Thoracic aorta (tissue), 2 donors: ENCODE measurements around the gene VWA5B2. TPM values are rescaled to one million over a fixed set of nuclear protein-coding genes. Genes with fewer than 3 reads are reported as not detected.

Experiments used
- ATAC-seq: fragments of 150-250 bp; one replicate; pipeline ENCODE4 v1.8.0; 2017; ENCODE audit warnings: low read depth; ENCODE audit not compliant: insufficient number of reproducible peaks, low FRiP score
- DNase-seq: peaks from one replicate; pipeline ENCODE4 v3.0.0-alpha.2; 2020; ENCODE audit warnings: low spot score
- H3K27ac ChIP-seq, 2 donors: fragments of 200-600 bp; sonication (generic); 1 replicate in 1 of 2; 2 replicates in 1 of 2; pipeline ENCODE4 v1.5.1; 2016; ENCODE audit warnings: mild to moderate bottlenecking in 2 of 2, moderate library complexity in 2 of 2
- H3K27me3 ChIP-seq: fragments of 200-600 bp; sonication (generic); replicated peaks from 2 replicates; pipeline ENCODE4 v1.6.0; 2016; ENCODE audit warnings: mild to moderate bottlenecking; ENCODE audit not compliant: insufficient read depth
- H3K36me3 ChIP-seq: fragments of 200-600 bp; sonication (generic); one replicate; pipeline ENCODE4 v1.5.1; 2016
- H3K4me1 ChIP-seq, 2 donors: fragments of 200-600 bp; sonication (generic); 1 replicate in 1 of 2; 2 replicates in 1 of 2; pipeline versions ENCODE4 v1.5.1 to v1.6.0; 2016; ENCODE audit warnings: low read depth in 2 of 2, mild to moderate bottlenecking in 1 of 2; ENCODE audit not compliant: control insufficient read depth in 1 of 2
- H3K4me3 ChIP-seq: fragments of 200-600 bp; sonication (generic); 2 replicates; pipeline ENCODE4 v1.5.1; 2016; ENCODE audit warnings: mild to moderate bottlenecking
- H3K9me3 ChIP-seq: fragments of 200-600 bp; sonication (generic); 2 replicates; pipeline ENCODE4 v1.5.1; 2016
- CTCF ChIP-seq: fragments of 200-600 bp; sonication (generic); IDR thresholded peaks from one replicate; pipeline ENCODE4 v1.5.1; 2019; ENCODE audit warnings: antibody characterized with exemption
- total RNA-seq, 2 donors: library from RNA; depleted of rRNA; stranded (reverse); fragments of >200 nt; gene quantifications; one replicate each; pipeline versions ENCODE4 v1.1.0 to v1.2.3, GENCODE V29; 2016

The VWA5B2 gene
- total RNA-seq, 2 donors from 2014 or later, result not detected

GRCh38 chr3:184192889-184193288 lies 36.5 kb upstream of the VWA5B2 start:
- ATAC-seq, result no peak
- H3K36me3 ChIP-seq, result peaks cover 67% of the 10 kb centered on the region
- H3K4me1 ChIP-seq, result peaks cover 0 to 3% of the 10 kb centered on the region in 2 donors
- no peak for DNase-seq
- H3K27ac ChIP-seq, result no peak overlapping the region
- H3K9me3 ChIP-seq, result no peaks in the 10 kb centered on the region
- no peaks in the 10 kb centered on the region for H3K27me3 ChIP-seq
- no peak for TF ChIP-seq CTCF
- H3K4me3 ChIP-seq, result no peak overlapping the region

GRCh38 chr3:184193991-184194539 lies 35.3 kb upstream of the VWA5B2 start:
- TF ChIP-seq CTCF, result no peak
- H3K27ac ChIP-seq, result no peak overlapping the region
- no peak overlapping the region for H3K4me3 ChIP-seq
- no peaks in the 10 kb centered on the region for H3K4me1 ChIP-seq
- H3K9me3 ChIP-seq, result no peaks in the 10 kb centered on the region
- ATAC-seq (no peak), DNase-seq (no peak)
- no peaks in the 10 kb centered on the region for H3K27me3 ChIP-seq
- peaks cover 58% of the 10 kb centered on the region for H3K36me3 ChIP-seq

GRCh38 chr3:184196536-184196935 lies 32.8 kb upstream of the VWA5B2 start:
- Histone ChIP-seq H3K4me1 (no peaks in the 10 kb centered on the region), H3K36me3 (peaks cover 33% of the 10 kb centered on the region), H3K4me3 (no peak overlapping the region), H3K9me3 (no peaks in the 10 kb centered on the region), H3K27ac (no peak overlapping the region), H3K27me3 (no peaks in the 10 kb centered on the region)
- no peak for TF ChIP-seq CTCF
- DNase-seq, result no peak
- no peak for ATAC-seq

- Histone ChIP-seq H3K4me1 (no peaks in the 10 kb centered on the region), H3K9me3 (no peaks in the 10 kb centered on the region), H3K27me3 (no peaks in the 10 kb centered on the region), H3K4me3 (no peak overlapping the region), H3K27ac (no peak overlapping the region), H3K36me3 (peaks cover 14% of the 10 kb centered on the region)
- ATAC-seq, result no peak
- no peak for DNase-seq
- no peak for TF ChIP-seq CTCF
These were observed 30.9 kb upstream of the VWA5B2 start for GRCh38 chr3:184198509-184198908.

GRCh38 chr3:184200825-184201224 lies 28.6 kb upstream of the VWA5B2 start:
- no peaks in the 10 kb centered on the region for H3K27me3 ChIP-seq
- H3K36me3 ChIP-seq, result no peaks in the 10 kb centered on the region
- no peak for TF ChIP-seq CTCF
- no peak overlapping the region for H3K27ac ChIP-seq
- DNase-seq (no peak), ATAC-seq (no peak)
- H3K4me3 ChIP-seq, result no peak overlapping the region
- no peaks in the 10 kb centered on the region for H3K4me1 ChIP-seq
- H3K9me3 ChIP-seq, result no peaks in the 10 kb centered on the region
